ENCODE results near the gene PLEKHS1.
A peak's percentile ranks its signal among the peaks of the same experiment; 100 is the strongest.
"Not testable (repeated sequence)": the region's sequence is repeated elsewhere in the genome, so short reads cannot be mapped to it uniquely, and the experiment has no call there.

The PLEKHS1 gene

DNA sequence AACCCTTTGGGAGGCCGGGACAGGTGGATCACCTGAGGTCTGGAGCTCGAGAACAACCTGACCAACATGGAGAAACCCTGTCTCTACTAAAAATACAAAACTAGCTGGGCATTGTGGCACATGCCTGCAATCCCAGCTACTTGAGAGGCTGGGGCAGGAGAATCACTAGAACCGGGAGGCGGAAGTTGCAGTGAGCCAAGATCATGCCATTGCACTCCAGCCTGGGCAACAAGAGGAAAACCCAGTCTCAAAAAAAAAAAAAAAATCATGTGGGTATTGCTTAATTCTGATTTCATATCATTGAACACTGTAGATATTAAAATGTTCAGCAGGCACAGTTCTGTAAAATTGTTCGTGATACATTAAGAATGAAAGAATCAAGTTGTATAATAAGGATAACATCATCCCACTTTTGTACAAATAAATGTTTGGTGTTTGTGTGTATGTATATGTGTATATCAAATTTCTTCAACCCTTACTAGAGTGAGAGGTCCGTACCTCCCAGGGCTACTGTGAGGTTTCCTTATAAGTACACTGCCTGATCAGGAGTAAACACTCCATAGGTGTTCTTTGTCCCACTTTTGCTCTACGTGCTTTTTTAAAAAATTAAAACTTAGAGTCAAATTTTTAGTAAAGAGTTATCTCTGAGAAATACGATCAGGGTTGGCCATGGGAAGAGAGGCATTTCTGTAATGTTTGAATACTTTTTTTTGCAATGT, 31.7 kb downstream of the PLEKHS1 start:
- intact Hi-C loops (cut with DNase I) = no loop called here

DNA sequence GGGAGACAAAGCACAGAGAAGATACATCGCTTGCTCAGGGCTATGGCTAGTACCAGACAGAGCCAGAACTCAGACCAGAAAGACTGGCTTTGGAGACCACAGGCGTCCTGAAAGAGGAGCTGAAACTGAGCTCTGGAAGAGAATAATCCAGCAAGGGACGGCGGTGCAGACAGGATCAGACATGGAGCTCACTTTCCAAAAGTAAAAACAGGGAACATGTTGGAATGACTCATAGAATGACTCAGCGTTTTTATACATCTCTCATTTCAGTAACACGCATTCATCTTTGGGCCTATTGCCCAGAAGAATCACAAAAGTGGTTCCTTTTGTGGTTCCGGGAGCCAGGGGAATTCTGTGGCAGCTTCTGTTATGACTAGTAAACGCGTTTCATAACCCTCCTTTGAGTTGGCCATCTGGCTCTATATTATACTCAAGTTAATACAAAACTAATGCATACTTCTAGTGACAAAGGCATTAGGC, 37.2 kb downstream of the PLEKHS1 start:
- intact Hi-C loops (cut with DNase I) = no loop called here
- peak in 4 of 10 donors; percentile 16 to 81 (median 24) for DNase-seq

More for the DNA sequence above, 31.7 kb downstream of the PLEKHS1 start:
- DNase-seq = no peak

DNA sequence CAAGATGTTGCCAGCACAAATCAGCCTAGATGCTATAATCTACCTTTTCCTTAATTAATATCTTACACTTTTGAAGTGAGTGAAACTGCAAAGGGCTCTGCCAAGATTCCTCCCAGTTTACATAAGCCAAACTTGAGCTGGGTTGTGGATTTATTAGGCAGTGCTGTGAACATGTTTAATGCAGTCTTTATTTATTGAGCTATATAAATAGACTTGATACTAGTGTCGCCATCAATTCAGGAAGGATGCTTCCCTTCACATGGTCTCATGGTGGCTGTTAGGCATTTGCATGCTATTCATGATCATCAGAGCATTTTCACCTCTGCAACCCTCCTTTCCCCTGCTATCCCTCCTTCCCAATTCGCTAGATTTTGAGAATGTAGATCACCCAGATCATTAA, 40.2 kb downstream of the PLEKHS1 start:
- intact Hi-C loops (cut with DNase I) = no loop called here
- no peak for DNase-seq

DNA sequence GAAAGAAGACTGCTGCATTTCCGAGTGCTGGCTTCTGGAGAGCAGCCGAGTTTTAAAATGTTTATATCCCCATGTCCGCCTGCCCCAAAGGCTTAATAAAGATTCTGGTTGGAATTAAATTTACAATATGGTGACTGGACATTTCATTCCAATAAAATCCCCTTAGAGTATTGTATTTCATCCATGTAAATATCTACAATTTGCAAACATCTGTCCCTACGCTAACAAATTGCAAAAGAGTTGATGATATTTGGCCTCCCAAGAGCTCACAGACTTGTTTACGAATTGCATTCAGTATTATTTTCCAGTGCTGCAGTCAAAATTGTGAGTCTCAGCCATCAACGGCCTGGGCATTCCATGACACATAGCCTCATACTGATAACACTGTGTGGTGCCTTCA, 50.1 kb downstream of the PLEKHS1 start:
- intact Hi-C loops (cut with DNase I) = no loop called here
- DNase-seq = no peak

DNA sequence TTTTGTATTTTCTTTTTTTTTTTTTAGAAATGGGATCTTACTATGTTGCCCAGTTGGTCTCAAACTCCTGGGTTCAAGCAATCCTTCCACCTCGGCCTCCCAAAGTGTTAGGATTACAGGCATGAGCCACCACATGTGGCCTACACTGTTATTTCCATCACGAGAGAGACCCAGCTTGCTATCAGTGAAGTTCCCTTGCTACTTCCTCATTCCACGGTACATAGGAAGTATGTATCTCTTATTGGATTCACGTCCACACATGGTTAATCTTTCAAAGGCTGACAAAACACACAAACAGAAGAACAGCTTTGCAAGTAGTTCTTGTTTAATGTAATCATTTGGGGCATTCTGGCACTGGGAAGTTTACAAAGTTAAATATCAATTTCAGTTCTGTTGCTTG, 51.5 kb downstream of the PLEKHS1 start:
- intact Hi-C loops (cut with DNase I) = no loop called here
- DNase-seq = no peak

DNA sequence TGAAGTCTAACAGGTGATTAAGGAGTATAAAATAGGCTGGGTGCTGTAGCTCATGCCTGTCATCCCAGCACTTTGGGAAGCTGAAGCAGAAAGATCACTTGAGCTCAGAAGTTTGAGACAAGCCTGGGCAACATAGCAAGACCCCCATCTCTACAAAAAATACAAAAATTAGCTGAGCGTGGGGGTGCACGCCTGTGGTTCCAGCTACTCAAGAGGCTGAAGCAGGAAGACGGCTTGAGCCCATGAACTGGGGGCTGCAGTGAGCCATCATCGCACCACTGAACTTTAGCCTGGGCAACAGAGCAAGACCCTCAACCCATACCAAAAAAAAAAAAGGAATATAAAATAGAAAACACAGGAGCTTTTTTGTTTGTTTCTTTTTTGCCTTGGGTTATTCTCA, 55.0 kb downstream of the PLEKHS1 start:
- DNase-seq = no peak
- intact Hi-C loops (cut with DNase I) = no loop called here

DNA sequence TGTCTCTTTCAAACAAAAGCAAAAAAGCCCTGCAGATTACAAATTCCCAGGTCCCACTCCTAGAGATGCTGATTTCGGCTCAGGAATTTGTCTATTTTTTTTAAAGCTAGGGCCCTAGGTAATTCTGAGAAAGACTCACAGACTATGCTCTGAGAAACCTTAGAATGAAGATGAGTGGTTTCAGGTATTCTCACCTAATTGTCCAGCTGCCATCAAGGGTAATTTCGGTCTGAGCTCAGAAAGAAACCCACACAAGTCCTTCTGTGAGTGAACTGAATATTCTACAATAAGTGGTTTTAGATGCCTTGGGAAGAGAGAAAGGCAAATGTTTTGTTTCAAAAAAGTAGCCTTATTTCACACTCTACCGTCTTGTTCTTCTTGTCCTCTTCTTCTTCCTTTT, 56.7 kb downstream of the PLEKHS1 start:
- intact Hi-C loops (cut with DNase I) = no loop called here
- DNase-seq = no peak

DNA sequence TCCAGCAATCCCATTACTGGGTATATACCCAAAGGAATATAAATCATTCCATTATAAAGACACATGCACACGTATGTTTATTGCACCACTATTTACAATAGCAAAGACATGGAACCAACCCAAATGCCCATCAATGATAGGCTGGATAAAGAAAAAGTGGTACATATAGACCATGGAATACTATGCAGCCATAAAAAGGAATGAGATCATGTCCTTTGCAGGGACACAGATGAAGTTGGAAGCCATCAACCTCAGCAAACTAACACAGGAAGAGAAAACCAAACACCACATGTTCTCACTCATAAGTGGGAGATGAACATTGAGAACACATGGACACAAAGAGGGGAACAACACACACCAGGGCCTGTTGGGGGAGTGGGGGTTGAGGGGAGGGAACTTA, 63.2 kb downstream of the PLEKHS1 start:
- DNase-seq; intact Hi-C loops (cut with DNase I): not testable (repeated sequence)

DNA sequence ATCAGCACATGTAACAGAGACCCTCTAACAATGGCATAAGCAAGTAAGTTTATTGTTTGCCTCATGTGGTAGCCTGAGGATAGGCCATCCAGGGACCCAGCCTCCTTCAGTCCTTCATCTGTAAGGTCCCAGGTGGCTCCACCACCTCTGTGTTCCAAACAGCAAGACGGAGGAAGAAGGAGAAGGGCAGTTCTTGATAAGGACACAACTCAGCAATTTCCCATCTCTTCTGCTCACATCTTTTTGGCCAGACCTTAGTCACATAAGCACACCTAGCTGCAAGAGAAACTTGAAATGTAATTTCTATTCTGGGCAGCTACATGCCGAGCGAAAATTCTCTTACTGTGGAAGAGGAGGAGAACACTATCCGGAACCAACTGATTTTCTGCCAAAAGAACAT, 68.5 kb downstream of the PLEKHS1 start:
- no peak for DNase-seq
- intact Hi-C loops (cut with DNase I) = no loop called here

DNA sequence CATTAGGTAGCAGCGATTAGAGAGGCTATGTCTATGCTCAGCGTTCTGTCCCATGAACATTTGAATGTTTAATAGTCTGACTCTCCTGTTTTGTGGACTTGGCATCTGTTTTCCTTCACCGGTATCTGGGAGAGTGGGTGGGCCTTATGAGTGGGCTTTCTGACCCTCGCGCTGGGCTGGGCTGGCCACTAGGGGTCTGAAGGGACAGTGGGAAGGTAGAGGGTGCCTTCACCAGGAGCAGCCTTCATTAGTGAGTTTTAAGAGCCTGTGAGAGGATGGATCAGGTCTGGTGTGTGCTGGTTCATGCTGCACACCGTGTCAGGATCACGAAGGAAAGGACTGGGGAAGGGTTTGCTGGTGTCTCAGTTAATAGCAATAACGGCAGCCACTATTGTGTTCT, 69.0 kb downstream of the PLEKHS1 start:
- DNase-seq = no peak
- intact Hi-C loops (cut with DNase I) = no loop called here

DNA sequence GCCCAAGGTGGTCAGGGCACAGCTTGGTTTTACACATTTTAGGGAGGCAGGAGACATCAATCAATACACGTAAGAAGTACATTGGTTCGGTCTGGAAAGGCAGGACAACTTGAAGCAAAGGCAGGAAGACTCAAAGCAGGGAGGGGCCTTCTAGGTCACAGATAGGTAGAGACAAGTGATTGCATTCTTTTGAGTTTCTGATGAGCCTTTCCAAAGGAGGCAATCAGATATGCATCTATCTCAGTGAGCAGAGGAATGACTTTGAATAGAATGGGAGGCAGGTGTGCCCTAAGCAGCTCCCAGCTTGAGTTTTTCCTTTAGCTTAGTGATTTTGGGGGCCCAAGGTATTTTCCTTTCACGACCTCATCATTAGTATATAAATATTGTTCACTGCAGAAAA, 69.8 kb downstream of the PLEKHS1 start:
- intact Hi-C loops (cut with DNase I) = not testable (repeated sequence)
- peak in 1 of 10 donors; percentile 25 for DNase-seq

DNA sequence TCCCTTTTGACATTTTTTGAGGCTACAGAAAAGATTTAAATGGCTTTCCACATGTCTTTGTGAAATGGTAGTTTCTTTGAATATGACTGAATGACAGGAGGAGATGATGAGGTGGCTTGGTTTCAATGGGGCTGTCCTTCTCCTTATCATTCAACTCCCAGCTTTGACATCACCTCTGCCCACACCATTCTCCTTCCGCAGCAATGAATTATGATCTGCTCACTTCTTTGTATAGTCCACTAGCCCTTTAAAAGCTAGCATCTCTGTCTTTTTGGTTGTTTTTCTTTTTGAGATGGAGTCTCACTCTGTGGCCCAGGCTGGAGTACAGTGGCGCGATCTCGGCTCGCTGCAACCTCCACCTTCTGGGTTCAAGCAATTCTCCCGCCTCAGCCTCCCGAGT, 70.7 kb downstream of the PLEKHS1 start:
- no peak for DNase-seq
- intact Hi-C loops (cut with DNase I) = no loop called here

DNA sequence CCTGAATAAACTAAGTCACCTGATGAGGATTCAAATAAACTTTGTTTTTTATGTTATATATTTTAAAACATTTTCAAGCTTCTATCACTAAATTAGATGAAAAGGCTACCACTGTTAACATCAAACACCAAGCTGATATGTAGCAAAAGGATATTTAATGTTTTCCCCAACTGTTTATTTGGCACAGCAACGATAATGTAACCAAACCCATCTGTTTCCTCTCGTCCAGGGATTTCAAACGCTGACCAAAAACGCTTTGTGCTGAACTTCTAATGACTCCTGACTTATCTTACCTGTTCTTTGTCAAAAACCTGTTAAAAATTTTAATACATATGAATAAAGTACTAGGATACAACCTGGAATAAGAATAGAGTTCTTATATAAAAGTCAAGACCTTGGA, 71.9 kb downstream of the PLEKHS1 start:
- no peak for DNase-seq
- intact Hi-C loops (cut with DNase I) = no loop called here

DNA sequence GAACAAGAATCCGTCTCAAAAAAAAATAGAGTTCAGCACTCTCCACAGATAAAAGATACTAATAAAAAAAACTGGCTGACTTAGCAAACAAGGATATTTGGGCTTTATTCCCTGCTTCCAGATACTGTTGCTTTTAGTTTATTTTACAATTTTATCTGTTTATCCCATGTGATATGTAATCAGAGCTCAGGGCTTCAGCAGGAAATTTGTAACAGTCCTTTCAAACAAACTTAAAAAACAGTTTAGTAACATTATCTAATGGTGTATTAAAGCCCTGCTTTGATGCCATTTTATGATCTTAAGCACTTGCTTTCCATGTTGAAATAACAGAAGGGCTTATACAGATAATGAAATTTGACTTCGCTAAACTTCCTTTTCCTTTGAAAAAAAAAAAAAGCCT, 74.3 kb downstream of the PLEKHS1 start:
- DNase-seq = no peak
- intact Hi-C loops (cut with DNase I) = no loop called here

DNA sequence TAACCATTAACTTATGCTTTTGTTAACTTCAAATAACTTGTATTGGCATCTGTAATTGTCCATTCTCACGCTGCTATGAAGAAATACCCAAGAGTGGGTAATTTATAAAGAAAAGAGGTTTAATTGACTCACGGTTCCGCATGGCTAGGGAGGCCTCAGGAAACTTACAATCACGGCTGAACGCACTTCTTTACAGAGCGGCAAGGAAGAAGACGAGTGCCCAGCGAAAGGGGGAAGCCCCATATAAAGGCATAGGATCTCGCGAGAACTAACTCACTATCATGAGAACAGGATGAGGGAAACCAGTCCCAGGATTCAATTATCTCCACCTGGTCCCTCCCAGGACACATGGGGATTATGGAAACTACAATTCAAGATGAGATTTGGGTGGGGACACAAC, 77.1 kb downstream of the PLEKHS1 start:
- intact Hi-C loops (cut with DNase I); DNase-seq: not testable (repeated sequence)
